ENCODE results near the gene TBC1D1. TPM values are rescaled to one million over a fixed set of nuclear protein-coding genes. Genes with fewer than 3 reads are reported as not detected.

TBC1D1 gene
- total RNA-seq, 1 experiment from 2014 or later, result 102 TPM

GRCh38 chr4:38077791-38078489 lies 187.1 kb downstream of the TBC1D1 start:
- no peak overlapping the region for H3K4me3 ChIP-seq (ENCODE audit: insufficient read depth, low read depth, low read length)
- no peaks in the 10 kb centered on the region for H3K27me3 ChIP-seq (ENCODE audit: control insufficient read depth, insufficient read depth, low read length)
- DNase-seq, result no peak
- no peaks in the 10 kb centered on the region; the same call in 1 of the 2 replicates for H3K36me3 ChIP-seq (replicated peaks; ENCODE audit: control insufficient read depth, insufficient read depth, low read length)

DNA sequence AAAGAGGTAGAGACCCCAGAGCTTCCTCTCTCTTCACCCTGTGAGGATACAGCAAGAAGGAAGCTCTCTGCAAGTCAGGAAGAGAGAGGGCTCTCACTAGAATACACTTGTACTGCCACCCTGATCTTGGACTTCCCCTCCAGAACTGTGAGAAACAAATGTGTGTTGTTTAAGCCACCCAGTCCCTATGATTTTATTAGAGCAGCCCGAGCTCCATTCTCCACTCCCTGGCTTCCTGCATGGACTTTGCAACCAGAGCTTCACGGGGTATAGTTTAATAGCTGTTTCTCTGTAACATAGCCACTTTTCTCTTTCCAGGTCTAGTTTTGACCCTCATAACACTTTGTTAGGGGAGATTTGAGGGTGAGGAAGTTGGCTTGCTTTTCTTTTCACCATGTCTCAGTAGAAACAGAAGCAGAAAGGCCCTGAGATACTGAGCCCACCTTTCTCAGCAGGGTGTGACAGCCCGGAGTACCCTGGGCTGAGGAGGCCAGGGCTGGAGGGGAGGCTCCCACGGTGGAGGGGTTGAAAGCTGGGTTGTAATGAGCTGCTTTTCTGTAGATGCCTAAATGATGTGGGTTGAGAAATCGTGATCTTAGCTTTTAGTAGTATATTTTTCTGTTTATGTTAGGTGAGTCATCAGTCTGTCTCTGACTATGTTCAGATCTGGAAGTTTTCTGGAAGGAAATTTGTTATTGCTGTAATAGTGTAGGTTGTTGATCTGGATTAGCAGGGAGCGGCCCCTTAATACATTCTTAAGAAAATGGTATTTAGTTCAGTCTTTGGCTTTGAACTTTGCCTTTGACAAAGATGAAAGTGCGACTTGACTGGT lies 187.9 kb downstream of the TBC1D1 start:
- no peaks in the 10 kb centered on the region; the same call in 1 of the 2 replicates for H3K36me3 ChIP-seq (replicated peaks; ENCODE audit: control insufficient read depth, insufficient read depth, low read length)
- no peak for DNase-seq
- H3K27me3 ChIP-seq (ENCODE audit: control insufficient read depth, insufficient read depth, low read length), result no peaks in the 10 kb centered on the region
- H3K4me3 ChIP-seq (ENCODE audit: insufficient read depth, low read depth, low read length), result no peak overlapping the region

DNA sequence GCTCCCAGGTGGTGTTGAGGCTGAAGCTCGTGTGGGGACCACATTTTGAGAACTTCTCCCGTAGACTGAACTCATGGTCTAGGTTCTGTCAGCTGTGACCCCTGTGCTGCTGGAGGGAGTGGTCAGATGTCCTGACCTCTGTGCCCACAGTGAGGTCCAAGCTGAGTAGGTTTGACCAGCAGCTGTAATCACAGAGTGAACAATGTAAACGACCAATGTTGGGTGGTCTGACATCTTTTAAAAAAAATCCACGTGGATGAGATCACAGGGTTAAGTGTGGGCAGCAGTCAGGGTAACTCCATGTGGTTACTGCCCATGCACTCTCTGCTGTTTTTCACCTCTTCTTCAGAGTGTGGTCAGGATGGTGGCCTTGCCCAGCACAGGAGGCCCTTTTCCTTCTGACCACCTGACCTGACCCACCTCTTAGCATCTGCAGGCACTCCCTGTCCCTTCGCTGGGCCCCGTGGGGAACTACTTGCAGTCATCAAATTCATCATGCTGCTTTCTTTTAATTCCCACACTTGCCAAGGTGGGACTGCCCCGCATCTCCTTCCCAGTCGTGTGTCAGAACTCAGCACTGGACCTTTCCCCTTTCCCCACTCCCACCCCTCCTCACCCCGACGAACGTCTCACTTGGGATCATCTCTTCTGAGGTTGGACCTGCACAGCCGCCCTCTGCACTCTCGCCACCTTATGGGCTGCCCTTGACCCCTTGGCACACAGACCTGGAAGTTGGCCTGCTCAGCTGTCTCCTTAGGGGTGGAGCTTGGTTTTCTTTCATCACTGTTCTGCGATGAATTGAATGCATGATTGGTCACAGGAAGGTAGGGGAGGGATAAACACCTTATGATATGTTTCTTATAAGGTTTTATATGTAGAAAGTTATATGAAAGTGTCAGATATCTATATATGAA lies 189.4 kb downstream of the TBC1D1 start:
- no peaks in the 10 kb centered on the region for H3K27me3 ChIP-seq (ENCODE audit: control insufficient read depth, insufficient read depth, low read length)
- no peaks in the 10 kb centered on the region; the same call in 1 of the 2 replicates for H3K36me3 ChIP-seq (replicated peaks; ENCODE audit: control insufficient read depth, insufficient read depth, low read length)
- H3K4me3 ChIP-seq (ENCODE audit: insufficient read depth, low read depth, low read length), result no peak overlapping the region
- no peak for DNase-seq

DNA sequence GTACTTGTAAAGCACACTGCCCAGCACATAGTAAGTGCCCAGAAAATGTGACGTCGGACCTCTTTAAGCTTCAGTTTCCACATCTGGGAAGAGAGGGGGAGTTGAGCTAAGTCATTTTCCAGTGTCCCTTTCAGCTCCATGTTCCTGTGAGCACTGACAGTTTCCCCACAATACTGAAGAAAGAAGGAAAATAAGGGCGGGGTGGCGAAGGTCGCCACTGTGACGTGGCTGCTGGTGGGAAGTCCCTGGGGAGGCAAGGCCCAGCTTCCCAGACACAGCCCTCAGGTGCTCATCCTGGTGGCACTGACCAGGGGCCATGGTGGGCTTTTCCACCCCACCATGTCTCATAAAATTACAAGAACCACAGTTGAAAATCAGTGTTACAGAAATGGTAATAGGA lies 191.1 kb downstream of the TBC1D1 start:
- Histone ChIP-seq H3K4me3 (ENCODE audit: insufficient read depth, low read depth, low read length) (no peak overlapping the region), H3K27me3 (ENCODE audit: control insufficient read depth, insufficient read depth, low read length) (no peaks in the 10 kb centered on the region), H3K36me3 (replicated peaks; ENCODE audit: control insufficient read depth, insufficient read depth, low read length) (no peaks in the 10 kb centered on the region; the same call in 1 of the 2 replicates)
- DNase-seq, result no peak

DNA sequence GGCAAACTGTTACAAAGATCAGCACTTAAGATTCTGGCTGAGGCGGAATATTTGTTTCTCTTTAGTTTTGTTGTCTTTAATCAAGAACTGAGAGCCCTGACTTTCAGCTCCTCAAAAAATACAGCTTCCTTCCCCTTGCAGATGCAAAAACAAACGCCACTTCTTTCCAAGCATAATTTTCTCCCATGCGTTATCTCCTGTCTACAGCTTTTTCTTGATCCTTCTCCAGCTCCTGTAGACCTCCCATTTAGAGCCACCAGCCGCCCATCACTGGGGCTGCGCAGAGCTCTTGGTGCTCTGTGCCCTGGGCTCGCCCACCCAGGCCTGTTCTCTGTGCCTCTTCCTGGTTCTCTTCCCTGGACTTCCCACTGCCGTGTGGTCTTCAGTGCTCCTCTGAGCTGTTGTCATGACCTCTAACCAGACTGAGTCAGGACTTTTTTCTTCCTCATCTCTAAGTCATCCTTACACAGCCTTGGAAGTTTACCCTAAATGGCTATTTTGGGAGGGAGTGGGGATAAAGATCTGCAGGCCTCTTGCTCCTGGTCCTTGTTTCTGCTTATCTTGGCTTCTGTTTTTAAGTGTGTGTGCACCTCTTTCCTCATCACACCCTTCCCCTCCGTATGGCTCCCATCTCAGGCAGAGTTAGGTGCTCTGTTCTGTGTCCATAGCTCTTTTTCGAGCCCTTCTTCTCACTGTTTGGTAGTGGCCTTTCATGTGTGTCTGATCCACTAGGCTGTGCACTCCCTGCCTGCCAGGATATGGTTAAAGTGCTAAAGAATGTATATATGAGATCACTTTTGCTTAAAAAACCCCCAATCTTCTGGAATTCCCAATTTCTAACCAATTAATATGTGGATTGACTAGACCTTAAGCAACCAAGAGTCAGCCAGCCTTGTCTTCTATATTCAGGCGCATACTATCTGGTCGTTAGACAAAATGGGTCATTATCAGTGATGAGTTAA lies 191.8 kb downstream of the TBC1D1 start:
- Histone ChIP-seq H3K27me3 (ENCODE audit: control insufficient read depth, insufficient read depth, low read length) (no peaks in the 10 kb centered on the region), H3K4me3 (ENCODE audit: insufficient read depth, low read depth, low read length) (no peak overlapping the region), H3K36me3 (replicated peaks; ENCODE audit: control insufficient read depth, insufficient read depth, low read length) (no peaks in the 10 kb centered on the region; the same call in 1 of the 2 replicates)
- no peak for DNase-seq

- Histone ChIP-seq H3K27me3 (ENCODE audit: control insufficient read depth, insufficient read depth, low read length) (no peaks in the 10 kb centered on the region), H3K4me3 (ENCODE audit: insufficient read depth, low read depth, low read length) (no peak overlapping the region), H3K36me3 (replicated peaks; ENCODE audit: control insufficient read depth, insufficient read depth, low read length) (no peaks in the 10 kb centered on the region; the same call in 1 of the 2 replicates)
- no peak for DNase-seq
These were observed 194.2 kb downstream of the TBC1D1 start for GRCh38 chr4:38084877-38085711.

- no peak for DNase-seq
- no peak overlapping the region for H3K4me3 ChIP-seq (ENCODE audit: insufficient read depth, low read depth, low read length)
- no peaks in the 10 kb centered on the region; the same call in 1 of the 2 replicates for H3K36me3 ChIP-seq (replicated peaks; ENCODE audit: control insufficient read depth, insufficient read depth, low read length)
- H3K27me3 ChIP-seq (ENCODE audit: control insufficient read depth, insufficient read depth, low read length), result no peaks in the 10 kb centered on the region
These were observed 194.9 kb downstream of the TBC1D1 start for GRCh38 chr4:38085751-38086150.

DNA sequence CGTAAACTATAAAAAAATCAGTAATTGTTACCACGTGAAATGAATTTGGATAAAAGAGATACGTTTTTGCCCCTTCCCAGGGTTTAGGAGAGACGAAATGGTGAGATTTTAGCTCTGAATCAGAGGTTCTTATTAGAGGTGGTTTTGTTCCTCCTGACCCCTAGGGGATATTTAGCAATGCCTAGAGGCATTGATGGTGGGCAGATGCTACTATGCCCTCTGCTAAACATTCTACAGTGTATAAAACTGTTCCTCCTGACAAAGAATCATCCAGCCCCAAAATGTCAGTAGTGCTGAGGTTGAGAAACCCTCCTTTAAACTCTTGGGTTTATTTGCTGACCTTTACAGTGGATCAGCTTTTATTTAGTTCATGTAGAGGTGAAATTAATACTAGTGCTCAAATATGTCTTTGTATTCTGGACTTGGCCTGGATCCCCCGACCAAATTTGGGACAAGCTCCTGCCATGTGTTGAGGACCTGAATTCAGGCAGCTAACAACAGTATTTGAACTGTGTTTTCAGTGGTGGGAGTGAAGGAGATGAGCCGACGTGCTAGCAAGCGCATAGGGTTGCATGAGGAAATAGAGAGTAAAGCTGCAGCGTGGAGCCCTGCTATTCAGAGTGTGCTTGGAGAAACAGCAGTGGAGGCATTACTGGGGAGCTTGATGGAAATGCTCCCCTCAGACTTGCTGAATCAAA lies 195.4 kb downstream of the TBC1D1 start:
- no peak for DNase-seq
- Histone ChIP-seq H3K36me3 (replicated peaks; ENCODE audit: control insufficient read depth, insufficient read depth, low read length) (no peaks in the 10 kb centered on the region; the same call in 1 of the 2 replicates), H3K27me3 (ENCODE audit: control insufficient read depth, insufficient read depth, low read length) (no peaks in the 10 kb centered on the region), H3K4me3 (ENCODE audit: insufficient read depth, low read depth, low read length) (no peak overlapping the region)

- Histone ChIP-seq H3K27me3 (ENCODE audit: control insufficient read depth, insufficient read depth, low read length) (no peaks in the 10 kb centered on the region), H3K36me3 (replicated peaks; ENCODE audit: control insufficient read depth, insufficient read depth, low read length) (no peaks in the 10 kb centered on the region; the same call in 1 of the 2 replicates), H3K4me3 (ENCODE audit: insufficient read depth, low read depth, low read length) (no peak overlapping the region)
- DNase-seq, result no peak
These were observed 196.0 kb downstream of the TBC1D1 start for GRCh38 chr4:38086849-38087226.

GRCh38 chr4:38088321-38088720 lies 197.4 kb downstream of the TBC1D1 start:
- H3K27me3 ChIP-seq (ENCODE audit: control insufficient read depth, insufficient read depth, low read length), result no peaks in the 10 kb centered on the region
- no peak overlapping the region for H3K4me3 ChIP-seq (ENCODE audit: insufficient read depth, low read depth, low read length)
- no peaks in the 10 kb centered on the region for H3K36me3 ChIP-seq (replicated peaks; ENCODE audit: control insufficient read depth, insufficient read depth, low read length)
- DNase-seq, result no peak

DNA sequence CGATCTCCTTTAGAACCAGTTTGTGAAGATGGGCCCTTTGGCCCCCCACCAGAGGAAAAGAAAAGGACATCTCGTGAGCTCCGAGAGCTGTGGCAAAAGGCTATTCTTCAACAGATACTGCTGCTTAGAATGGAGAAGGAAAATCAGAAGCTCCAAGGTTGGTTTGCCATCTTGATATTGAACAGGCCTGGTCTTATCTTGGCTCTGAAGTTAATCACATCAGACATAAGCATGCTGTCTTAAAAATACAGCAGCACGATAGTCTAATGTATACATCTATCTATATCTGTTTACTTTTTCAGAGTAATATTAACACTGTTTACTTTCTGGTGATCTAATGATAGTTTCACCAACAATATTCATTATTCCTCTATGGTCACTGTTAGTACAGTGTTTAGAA lies 199.1 kb downstream of the TBC1D1 start:
- no peak overlapping the region for H3K4me3 ChIP-seq (ENCODE audit: insufficient read depth, low read depth, low read length)
- no peak for DNase-seq
- no peaks in the 10 kb centered on the region; the same call in 1 of the 2 replicates for H3K36me3 ChIP-seq (replicated peaks; ENCODE audit: control insufficient read depth, insufficient read depth, low read length)
- H3K27me3 ChIP-seq (ENCODE audit: control insufficient read depth, insufficient read depth, low read length), result no peaks in the 10 kb centered on the region

DNA sequence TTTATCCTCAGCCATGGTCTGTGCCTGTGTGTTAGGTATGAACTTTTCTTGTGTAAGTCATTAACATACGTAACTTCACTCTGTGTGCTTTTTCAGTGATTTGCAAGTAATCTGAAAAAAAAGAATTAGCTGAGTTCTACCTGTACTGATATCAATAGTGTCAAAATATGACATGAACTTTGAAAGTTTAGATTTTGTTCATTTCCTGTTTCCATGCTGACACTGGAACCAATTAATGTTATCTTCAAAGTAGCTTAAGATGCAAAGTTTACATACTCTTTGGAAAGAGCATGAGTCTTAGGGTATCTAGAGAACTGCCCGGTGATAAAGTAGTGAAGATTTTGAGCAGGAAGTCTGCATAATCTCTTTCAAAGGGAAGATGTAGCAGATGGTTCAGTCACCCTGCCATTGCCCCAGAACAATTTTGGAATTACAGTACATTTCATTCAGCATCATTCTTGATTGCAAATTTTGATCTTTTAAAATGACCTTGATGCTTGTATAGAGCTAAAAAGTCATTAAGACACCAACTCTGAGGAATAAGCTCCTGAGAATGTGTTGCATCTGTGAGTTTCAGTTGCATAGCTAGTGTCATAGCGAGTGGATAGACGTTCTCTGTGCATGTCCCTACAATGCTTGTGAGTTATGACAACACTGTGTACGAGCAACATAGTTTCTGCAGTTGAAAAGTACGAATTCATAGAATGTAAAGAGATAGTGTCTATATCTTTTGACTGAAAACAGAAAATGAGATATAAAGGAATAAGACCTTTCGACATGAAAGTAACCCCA lies 199.8 kb downstream of the TBC1D1 start:
- no peak for DNase-seq
- Histone ChIP-seq H3K27me3 (ENCODE audit: control insufficient read depth, insufficient read depth, low read length) (no peaks in the 10 kb centered on the region), H3K4me3 (ENCODE audit: insufficient read depth, low read depth, low read length) (no peak overlapping the region), H3K36me3 (replicated peaks; ENCODE audit: control insufficient read depth, insufficient read depth, low read length) (no peaks in the 10 kb centered on the region; the same call in 1 of the 2 replicates)

Measured in H7 (cell line).